Endothelial cell of umbilical vein (primary cell): Measurements from ENCODE around the gene TFF3. TPM values are rescaled to one million over a fixed set of nuclear protein-coding genes. Genes with fewer than 3 reads are reported as not detected.

Source experiments
- BruUV-seq: library from RNA; stranded (reverse); fragments of 400-500 nt; replicated peaks from 2 replicates; lab custom pipeline; 2021; lab: Mats Ljungman, UMichigan
- CTCF ChIA-PET: fragments of 300-600, 350-600 bp; sonication (Branson Sonifier 250); formaldehyde crosslinking; loops from one replicate; lab custom pipeline; 2021; ENCODE audit warnings: antibody characterized with exemption, inconsistent platforms; lab: Charles Lee
- POLR2A ChIA-PET: fragments of 300-600, 350-600 bp; sonication (Branson Sonifier 250); formaldehyde crosslinking; loops from one replicate; lab custom pipeline; 2021; ENCODE audit warnings: antibody characterized with exemption, inconsistent platforms; lab: Charles Lee
- DNase-seq: peaks from one replicate; pipeline ENCODE4 v3.0.0-alpha.2; 2011; ENCODE audit warnings: low read depth, low spot score
- FAIRE-seq: peaks from 2 replicates; lab custom pipeline; 2011; peaks lifted over from hg19 to GRCh38; lab: Jason Lieb, UNC
- H2AFZ ChIP-seq: 2 replicates; pipeline ENCODE4 v1.6.0; 2012; ENCODE audit warnings: low read depth, low read length, control low read depth, inconsistent platforms
- H3K27ac ChIP-seq: 2 replicates; pipeline ENCODE4 v1.5.1; 2011; ENCODE audit warnings: low read depth, mild to moderate bottlenecking, control low read depth, low read length, moderate library complexity; ENCODE audit not compliant: insufficient read depth
- H3K27me3 ChIP-seq, 2 experiments: 2 replicates each; pipeline versions ENCODE4 v1.6.0 to v1.6.1; 2011; ENCODE audit warnings: low read length in 2 of 2, mixed read lengths in 1 of 2; ENCODE audit not compliant: control insufficient read depth in 2 of 2, insufficient read depth in 2 of 2
- H3K36me3 ChIP-seq, 2 experiments: 2 replicates in 1 of 2; 3 replicates in 1 of 2; pipeline ENCODE4 v1.5.1; 2011; ENCODE audit warnings: low read length in 2 of 2, mild to moderate bottlenecking in 1 of 2, moderate library complexity in 1 of 2; ENCODE audit not compliant: control insufficient read depth in 2 of 2, insufficient read depth in 2 of 2; ENCODE audit errors: extremely low read depth in 1 of 2
- H3K4me1 ChIP-seq: 3 replicates; pipeline ENCODE4 v1.5.1; 2011; ENCODE audit warnings: mild to moderate bottlenecking, low read length; ENCODE audit not compliant: control insufficient read depth, insufficient read depth; ENCODE audit errors: extremely low read depth
- H3K4me2 ChIP-seq: 2 replicates; pipeline ENCODE4 v1.6.1; 2011; ENCODE audit warnings: low read length, control low read depth, mixed read lengths; ENCODE audit not compliant: insufficient read depth
- H3K4me3 ChIP-seq, 3 experiments: fragments of 200-600 bp in 1 of 3; sonication (generic), shearing (Covaris generic) in 1 of 3; replicated peaks in 1 of 3; 2 replicates each; pipeline ENCODE4 v1.5.1; 2011 to 2016; ENCODE audit warnings: control low read depth in 3 of 3, low read length in 3 of 3, mild to moderate bottlenecking in 2 of 3, inconsistent platforms in 1 of 3, low read depth in 1 of 3, moderate library complexity in 1 of 3; ENCODE audit not compliant: insufficient read depth in 1 of 3
- H3K79me2 ChIP-seq: 2 replicates; pipeline ENCODE4 v1.6.0; 2012; ENCODE audit warnings: low read length, inconsistent platforms; ENCODE audit not compliant: control insufficient read depth, insufficient read depth
- H3K9ac ChIP-seq: replicated peaks from 2 replicates; pipeline ENCODE3; 2011; ENCODE audit warnings: low read length, control low read depth; ENCODE audit not compliant: insufficient read depth; ENCODE audit errors: extremely low read depth
- H3K9me1 ChIP-seq: replicated peaks from 3 replicates; pipeline ENCODE4 v1.6.0; 2011; ENCODE audit warnings: mild to moderate bottlenecking, low read length; ENCODE audit not compliant: control insufficient read depth, insufficient read depth; ENCODE audit errors: extremely low read depth
- H3K9me3 ChIP-seq: replicated peaks from 2 replicates; pipeline ENCODE4 v1.5.1; 2012; ENCODE audit warnings: low read length, inconsistent platforms; ENCODE audit not compliant: control insufficient read depth, insufficient read depth
- H4K20me1 ChIP-seq: replicated peaks from 2 replicates; pipeline ENCODE3; 2011; ENCODE audit warnings: mild to moderate bottlenecking, low read length; ENCODE audit not compliant: control insufficient read depth, insufficient read depth; ENCODE audit errors: extremely low read depth
- EZH2 ChIP-seq: IDR thresholded peaks from 2 replicates; pipeline ENCODE4 v1.6.1; 2012; ENCODE audit warnings: borderline replicate concordance, low read depth, mild to moderate bottlenecking, moderate library complexity, low read length, inconsistent platforms; ENCODE audit not compliant: severe bottlenecking
- FOS ChIP-seq: IDR thresholded peaks from 2 replicates; pipeline ENCODE4 v1.6.1; 2011; ENCODE audit warnings: mild to moderate bottlenecking, low read length, moderate library complexity, borderline replicate concordance; ENCODE audit not compliant: insufficient read depth
- GATA2 ChIP-seq: IDR thresholded peaks from 2 replicates; pipeline ENCODE4 v1.7.0; 2011; ENCODE audit warnings: low read depth, mild to moderate bottlenecking, moderate library complexity, mixed read lengths, low read length; ENCODE audit not compliant: insufficient read length, insufficient read depth
- JUN ChIP-seq: IDR thresholded peaks from 2 replicates; pipeline ENCODE4 v1.6.1; 2011; ENCODE audit warnings: borderline replicate concordance, low read depth; ENCODE audit not compliant: insufficient read length, insufficient read depth
- MAX ChIP-seq: IDR thresholded peaks from 2 replicates; pipeline ENCODE4 v1.6.1; 2011; ENCODE audit not compliant: insufficient read depth, insufficient read length
- MYC ChIP-seq: IDR thresholded peaks from one replicate; pipeline ENCODE4 v1.6.1; 2011; ENCODE audit warnings: mild to moderate bottlenecking, low read depth, low read length
- POLR2A ChIP-seq: IDR thresholded peaks from 2 replicates; pipeline ENCODE4 v1.6.1; 2012; ENCODE audit warnings: low read depth, mild to moderate bottlenecking, control low read depth, low read length
- POLR2AphosphoS5 ChIP-seq: IDR thresholded peaks from 2 replicates; pipeline ENCODE4 v1.6.1; 2012; ENCODE audit warnings: low read depth, mild to moderate bottlenecking, control low read depth, low read length, moderate library complexity; ENCODE audit not compliant: insufficient read depth
- dilution Hi-C: fragments of 300-500 bp; cut with MboI; formaldehyde crosslinking; loops from one replicate; pipeline ENCODE4 v1.15.0; 2019; ENCODE audit warnings: low sequenced_read_pairs; ENCODE audit not compliant: extremely low pct_ligation_motif_present
- intact Hi-C: fragments of 100-400 bp; cut with micrococcal nuclease; formaldehyde crosslinking; loops from one replicate; pipeline ENCODE4 v1.10.0; 2022
- polyA plus RNA-seq, 4 experiments: library from polyadenylated mRNA; depleted of rRNA in 3 of 4; stranded (reverse) in 3 of 4; unstranded in 1 of 4; fragments of >200 nt; gene quantifications; 2 replicates each; pipeline versions ENCODE4 v1.2.1 to v1.2.3, GENCODE V29; 2011 to 2012; ENCODE audit warnings: missing spikeins in 1 of 4
- total RNA-seq: library from RNA; stranded (reverse); gene quantifications from 2 replicates; pipeline ENCODE4 v1.2.3, GENCODE V29; 2021
- TF ChIP-seq, protein P1 (sequence below), 2 donors: IDR thresholded peaks; 1 replicate in 1 of 2; 2 replicates in 1 of 2; pipeline ENCODE4 v1.5.1; 2011; ENCODE audit warnings: low read length in 2 of 2, mild to moderate bottlenecking in 2 of 2, moderate library complexity in 2 of 2, control low read depth in 1 of 2, inconsistent platforms in 1 of 2, low read depth in 1 of 2; ENCODE audit not compliant: insufficient read depth in 1 of 2; ENCODE audit errors: extremely low read depth in 1 of 2

The TFF3 gene
- total and polyA plus RNA-seq, 2 donors (not counting 3 experiments of a cell fraction or from before 2014, with no cell fraction given), result 0.93 to 1.8 TPM

DNA sequence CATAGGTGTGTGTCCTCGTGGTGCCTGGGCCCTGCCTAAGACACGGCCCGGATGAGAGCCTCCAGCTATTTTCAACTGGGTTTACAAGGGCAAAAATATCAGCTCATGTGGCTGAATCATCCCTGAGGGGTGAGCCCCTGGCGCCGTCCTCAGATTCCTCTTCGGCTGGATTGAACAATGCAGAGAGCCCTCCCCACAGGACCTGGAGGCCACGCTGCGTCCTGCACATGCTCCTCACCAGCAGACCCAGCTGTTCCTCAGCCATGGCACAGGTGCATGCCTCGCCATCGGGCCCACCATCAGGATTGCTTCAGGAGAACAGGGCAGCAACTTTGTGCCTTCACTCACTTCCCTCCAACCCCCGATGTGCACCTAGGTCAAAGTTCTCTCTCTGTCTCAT, 35.3 kb downstream of the TFF3 start:
- DNase-seq, result no peak
- dilution Hi-C loops (no loop called here), intact Hi-C loops (no loop called here)
- Histone ChIP-seq H3K79me2 (no peaks in the 10 kb centered on the region), H3K4me2 (no peak overlapping the region), H3K4me1 (peaks cover 12% of the 10 kb centered on the region), H3K4me3 (no peak overlapping the region), H3K9ac (no peak overlapping the region), H3K27ac (no peak overlapping the region), H2AFZ (no peak overlapping the region), H3K27me3 (no peaks in the 10 kb centered on the region), H3K9me3 (no peaks in the 10 kb centered on the region), H4K20me1 (no peaks in the 10 kb centered on the region), H3K9me1 (no peaks in the 10 kb centered on the region), H3K36me3 (no peaks in the 10 kb centered on the region)
- ChIA-PET CTCF (interaction anchor here (0.9 to 1.7 kb wide), 6 partner anchors 21 to 135 kb away, joined by 3 to 10 read pairs (median 4); no protein-coding TSS in a partner anchor), POLR2A (no interaction called here)
- FAIRE-seq, result no peak
- no TSS peak for BruUV-seq
- TF ChIP-seq, protein P1, sequence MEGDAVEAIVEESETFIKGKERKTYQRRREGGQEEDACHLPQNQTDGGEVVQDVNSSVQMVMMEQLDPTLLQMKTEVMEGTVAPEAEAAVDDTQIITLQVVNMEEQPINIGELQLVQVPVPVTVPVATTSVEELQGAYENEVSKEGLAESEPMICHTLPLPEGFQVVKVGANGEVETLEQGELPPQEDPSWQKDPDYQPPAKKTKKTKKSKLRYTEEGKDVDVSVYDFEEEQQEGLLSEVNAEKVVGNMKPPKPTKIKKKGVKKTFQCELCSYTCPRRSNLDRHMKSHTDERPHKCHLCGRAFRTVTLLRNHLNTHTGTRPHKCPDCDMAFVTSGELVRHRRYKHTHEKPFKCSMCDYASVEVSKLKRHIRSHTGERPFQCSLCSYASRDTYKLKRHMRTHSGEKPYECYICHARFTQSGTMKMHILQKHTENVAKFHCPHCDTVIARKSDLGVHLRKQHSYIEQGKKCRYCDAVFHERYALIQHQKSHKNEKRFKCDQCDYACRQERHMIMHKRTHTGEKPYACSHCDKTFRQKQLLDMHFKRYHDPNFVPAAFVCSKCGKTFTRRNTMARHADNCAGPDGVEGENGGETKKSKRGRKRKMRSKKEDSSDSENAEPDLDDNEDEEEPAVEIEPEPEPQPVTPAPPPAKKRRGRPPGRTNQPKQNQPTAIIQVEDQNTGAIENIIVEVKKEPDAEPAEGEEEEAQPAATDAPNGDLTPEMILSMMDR (IDR thresholded peaks at IDR 0.05; ENCODE audit: extremely low read depth in 1 of 2, insufficient read depth in 1 of 2, low read depth in 1 of 2, low read length in 2 of 2), result no peak
- TF ChIP-seq FOS (no peak), GATA2 (no peak), MYC (no peak), JUN (no peak), POLR2A (no peak), MAX (no peak), EZH2 (no peak), POLR2AphosphoS5 (no peak)
